COR-L47 (cell line): ENCODE measurements around the gene SLX9.
"Not testable (repeated sequence)": the region's sequence is repeated elsewhere in the genome, so short reads cannot be mapped to it uniquely, and the experiment has no call there.

Experiments used
- DNase-seq: peaks from one replicate; lab custom pipeline; 2025; lab: John Stamatoyannopoulos, UW

SLX9 gene

DNA sequence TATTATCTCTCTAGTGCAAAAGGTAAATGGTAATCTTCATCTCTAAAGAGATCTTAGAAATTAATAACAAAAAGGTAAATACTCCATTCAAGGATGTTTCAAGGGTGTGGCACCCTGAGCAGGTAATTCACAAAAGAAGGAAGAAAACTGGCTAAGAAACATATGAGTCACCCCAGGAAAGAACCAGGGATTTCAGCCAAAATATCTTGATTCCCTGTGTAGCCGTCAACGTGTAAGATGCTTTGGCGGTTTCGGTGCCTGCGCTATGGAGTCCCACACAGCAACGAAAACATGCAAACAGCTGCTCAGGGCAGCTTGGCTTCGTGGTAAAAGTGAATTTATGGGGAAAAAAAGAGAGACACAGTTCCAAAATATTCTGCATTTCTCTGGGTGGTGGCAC lies 22.9 kb upstream of the SLX9 start:
- DNase-seq: no peak

DNA sequence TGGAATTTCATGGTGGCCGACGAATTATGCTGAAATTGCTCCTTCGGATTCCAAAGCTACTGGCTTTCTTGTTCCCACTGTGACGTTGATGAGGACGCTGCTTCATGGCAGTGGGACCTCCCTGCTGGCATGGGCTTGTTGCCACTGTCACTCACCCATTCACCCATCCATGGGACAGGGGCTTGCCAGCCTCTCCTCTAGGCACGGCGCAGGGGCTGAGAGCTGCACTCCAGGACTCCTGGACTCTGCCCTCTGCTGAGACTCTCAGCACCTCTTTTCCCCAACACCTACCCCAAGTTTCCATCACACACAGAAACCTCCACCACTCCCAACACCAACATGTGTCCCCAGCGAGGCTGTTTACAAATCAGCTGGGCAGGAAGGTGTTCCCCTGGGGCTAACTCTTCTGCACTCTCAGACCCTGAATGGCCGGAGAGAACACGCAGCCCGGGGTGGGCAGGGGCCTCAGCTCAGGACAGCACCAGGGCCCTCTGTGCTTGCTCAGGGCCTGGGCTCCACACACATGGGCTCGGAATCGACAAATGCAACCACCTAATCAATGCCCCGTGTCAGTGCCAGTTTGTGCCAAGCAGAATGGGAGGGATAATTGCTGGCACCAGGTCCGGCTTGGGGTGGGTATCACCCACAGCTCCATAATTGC lies 22.3 kb upstream of the SLX9 start:
- DNase-seq: no peak

DNA sequence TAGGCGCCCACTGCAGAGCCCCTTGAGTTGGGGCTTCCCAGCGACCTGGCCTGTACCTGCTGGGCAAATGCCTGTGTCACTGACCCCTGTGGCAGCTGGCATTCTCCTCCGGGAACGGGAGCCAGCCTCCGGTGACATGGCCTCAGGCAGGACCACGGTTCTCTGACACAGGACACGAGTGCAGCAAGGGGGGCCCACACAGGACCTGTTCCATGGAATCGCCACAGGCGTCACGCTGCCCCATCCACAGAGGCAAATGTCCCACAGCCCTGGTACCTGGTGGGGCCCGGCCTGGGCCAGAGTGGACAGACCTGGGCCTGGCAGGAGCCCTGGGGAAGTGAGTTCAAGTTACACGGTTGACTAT lies 21.7 kb upstream of the SLX9 start:
- no peak for DNase-seq

- no peak for DNase-seq
Measured at GRCh38 chr21:44918581-44919033, 21.2 kb upstream of the SLX9 start.

DNA sequence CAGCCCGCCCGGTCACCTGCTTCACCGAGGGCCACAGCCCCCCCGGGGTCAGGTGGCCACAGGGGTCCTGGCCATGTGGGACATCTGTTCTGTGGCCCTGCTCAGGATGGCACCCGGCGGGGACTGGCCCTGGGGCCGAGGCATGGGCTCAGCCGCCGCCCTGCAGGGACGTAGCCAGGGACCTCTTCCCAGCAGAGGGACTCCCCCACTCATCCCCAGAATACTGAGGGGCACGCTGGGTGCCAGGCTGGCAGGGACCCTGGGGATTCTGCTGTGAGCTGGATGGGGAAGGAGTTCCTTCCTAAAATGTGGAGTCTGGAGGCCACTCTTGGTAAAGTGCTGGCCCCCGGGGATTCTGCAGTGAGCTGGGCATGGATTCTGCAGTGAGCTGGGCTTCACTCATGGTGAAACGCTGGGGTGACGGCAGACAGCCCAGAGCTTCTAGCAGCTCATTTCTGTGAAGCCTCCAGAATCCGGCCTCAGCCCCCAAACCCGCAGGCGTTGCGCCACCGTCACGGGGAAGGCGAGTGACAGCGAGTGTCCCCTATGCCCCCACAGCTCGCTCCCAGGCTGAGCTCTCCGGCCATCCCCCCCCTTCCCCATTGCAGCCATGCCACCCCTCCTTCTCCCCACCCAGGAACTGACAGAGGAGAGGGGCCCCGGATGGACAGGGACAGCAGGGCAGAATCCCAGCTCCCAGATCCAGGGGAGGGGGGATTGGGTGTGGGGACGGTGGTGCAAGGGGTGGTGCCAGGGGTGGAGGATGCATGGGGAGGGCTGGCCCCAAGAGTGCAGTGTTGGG lies 20.5 kb upstream of the SLX9 start:
- no peak for DNase-seq

GRCh38 chr21:44919913-44920693 lies 19.7 kb upstream of the SLX9 start:
- DNase-seq: no peak

- no peak for DNase-seq
Measured at GRCh38 chr21:44920694-44921604, 18.9 kb upstream of the SLX9 start, which contains the start of gene ITGB2. ITGB2 (minus strand) TSS chr21:44920899; CDS start chr21:44910782, 10,117 bp downstream.

GRCh38 chr21:44921928-44922327 lies 17.9 kb upstream of the SLX9 start:
- DNase-seq: no peak

GRCh38 chr21:44923480-44924084 lies 16.2 kb upstream of the SLX9 start:
- DNase-seq: no peak

DNA sequence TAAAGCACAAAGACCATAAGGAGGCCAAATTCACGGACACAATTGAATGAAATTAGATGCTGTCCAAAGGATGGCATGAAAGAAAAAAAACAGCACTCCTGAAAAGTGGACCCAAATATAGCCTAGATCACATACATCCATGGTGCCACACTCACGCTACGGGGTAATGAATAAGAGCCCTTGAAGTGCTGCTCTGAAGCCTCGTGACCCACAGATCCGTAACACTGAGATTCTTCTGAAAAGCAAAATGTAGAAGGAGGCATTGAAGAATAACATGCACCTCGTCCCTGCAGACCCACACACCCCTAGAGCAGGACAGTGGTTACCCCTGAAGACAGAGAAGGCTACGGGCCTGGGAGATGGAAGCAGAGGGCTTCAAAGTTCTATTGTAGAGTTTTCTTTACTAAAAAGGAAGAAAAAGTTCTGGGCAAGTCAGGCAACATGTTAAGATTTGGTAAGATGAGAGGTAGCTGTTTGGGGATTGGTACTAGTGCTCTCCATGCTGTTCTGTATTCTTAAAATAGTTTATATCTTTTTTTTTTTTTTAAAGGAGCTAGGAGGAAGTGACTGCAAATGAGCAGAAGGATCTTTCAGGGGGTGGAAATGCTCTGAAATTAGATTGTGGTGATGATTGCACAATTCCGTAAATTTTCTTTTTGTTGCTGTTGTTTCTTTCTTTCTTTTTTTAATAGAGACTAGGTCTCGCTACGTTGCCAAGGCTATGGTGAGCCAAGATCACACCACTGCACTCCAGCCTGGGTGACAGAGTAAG lies 15.0 kb upstream of the SLX9 start:
- DNase-seq: no peak

DNA sequence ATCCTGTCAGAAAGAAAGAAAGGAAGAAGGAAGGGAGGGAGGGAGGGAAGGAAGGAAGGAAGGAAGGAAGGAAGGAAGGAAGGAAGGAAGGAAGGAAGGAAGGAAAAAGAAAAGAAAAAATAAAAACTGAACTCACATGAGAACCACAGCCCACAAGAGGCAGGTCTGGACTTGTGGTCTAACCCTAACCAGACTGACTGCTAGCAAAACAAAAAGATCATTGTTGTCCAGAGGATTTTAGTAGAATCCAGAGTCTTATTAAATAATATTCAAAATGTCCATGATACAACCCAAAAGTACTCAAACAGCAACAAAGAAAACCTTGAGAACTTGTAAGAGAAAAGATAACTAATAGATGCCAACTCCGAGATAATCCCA lies 14.5 kb upstream of the SLX9 start:
- DNase-seq: no peak

- no peak for DNase-seq
Measured at GRCh38 chr21:44926331-44927101, 13.3 kb upstream of the SLX9 start.

DNA sequence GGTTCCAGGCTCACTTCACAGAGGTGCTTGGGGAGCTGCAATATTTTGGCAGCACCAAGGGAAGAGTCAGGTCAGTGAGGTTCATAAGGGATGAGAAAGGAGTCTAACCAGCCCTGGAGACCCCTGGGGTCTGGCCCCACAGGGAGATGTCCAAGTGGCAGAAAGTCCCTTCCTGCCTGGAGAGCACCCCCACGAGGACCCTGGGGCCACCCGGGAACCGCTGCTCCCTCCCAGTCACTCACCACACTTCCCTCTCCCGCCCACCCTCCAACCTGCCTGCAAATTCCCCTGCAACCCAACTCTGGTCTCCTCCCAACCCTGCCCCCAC lies 12.6 kb upstream of the SLX9 start:
- DNase-seq: no peak

DNA sequence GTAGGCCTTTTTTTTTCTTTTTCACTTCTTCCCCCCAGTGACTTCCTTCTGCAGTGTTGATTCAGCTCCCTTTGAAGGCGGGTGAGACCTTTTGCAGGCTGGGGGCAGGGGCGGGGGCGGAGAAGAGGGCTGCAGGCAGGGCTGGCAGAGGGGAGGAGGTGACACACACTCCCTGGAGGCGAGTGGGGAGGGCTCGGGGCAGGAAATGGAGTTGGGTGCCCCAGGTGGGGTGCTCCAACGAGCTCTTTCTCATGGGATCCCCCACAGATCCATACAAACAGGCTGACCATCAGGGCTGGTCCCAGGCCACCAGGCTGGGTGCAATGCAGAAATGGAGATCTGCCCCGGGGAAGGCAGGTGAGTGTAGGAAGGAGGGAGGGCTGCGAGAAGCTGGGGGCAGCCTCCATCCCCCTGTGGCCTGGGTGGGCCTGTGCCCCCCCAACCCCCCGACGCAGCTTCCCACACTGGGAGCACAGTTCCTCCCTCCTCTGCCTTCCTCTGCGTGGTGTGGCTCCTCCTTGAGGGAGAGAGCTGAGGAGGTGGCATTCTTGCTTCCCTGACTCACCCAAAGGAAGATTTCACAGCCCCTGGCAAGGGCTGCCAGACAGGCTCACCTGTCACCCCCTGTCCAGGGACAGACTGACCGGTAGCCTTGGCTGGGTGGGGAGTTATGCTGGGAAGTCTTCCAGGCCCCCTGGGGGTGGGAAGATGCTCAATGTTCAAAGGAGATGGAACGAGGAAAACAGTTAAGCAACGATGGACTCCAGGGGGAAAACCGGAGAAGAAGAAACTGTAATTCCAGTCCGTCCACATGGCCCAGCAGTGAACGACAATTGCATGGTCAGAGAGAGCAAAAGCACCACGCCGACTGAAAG lies 12.0 kb upstream of the SLX9 start:
- DNase-seq: no peak

DNA sequence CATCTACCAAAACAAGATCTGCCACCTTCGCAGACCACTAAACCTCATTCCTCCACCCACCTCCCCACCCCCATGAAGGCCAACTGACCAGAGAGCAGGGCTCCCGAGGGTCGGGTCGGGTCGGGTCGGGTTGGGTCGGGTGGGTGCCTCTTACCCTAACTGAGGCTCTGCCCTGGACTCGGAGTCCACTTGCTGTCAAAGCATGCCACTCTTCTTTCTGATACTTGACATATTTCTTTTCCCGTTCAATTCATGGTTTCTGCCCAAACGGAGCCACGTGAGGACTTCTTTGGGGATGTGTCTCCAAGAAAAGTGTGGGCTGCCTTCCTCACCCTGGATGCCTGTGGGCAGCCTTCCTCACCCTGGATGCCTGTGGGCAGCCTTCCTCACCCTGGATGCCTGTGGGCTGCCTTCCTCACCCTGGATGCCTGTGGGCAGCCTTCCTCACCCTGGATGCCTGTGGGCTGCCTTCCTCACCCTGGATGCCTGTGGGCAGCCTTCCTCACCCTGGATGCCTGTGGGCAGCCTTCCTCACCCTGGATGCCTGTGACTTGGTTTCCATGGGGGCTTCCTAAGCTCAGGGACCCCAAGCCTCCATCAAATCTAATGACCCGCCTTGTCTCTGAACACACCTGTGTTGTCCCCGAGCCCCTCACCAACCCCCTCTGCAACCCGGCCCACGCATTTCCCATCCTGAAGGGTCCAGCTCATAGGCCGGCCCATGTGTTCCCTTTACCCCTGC lies 11.2 kb upstream of the SLX9 start:
- DNase-seq: not testable (repeated sequence)

GRCh38 chr21:44929242-44929798 lies 10.5 kb upstream of the SLX9 start:
- no peak for DNase-seq

GRCh38 chr21:44929799-44930542 lies 9.9 kb upstream of the SLX9 start:
- no peak for DNase-seq
